Measurements from ENCODE around the gene CLEC3B. TPM values are rescaled to one million over a fixed set of nuclear protein-coding genes. Genes with fewer than 3 reads are reported as not detected.

Gene CLEC3B
- polyA plus RNA-seq, 2 of the 4 experiments (the other 2 are of a cell fraction), result not detected

- TF ChIP-seq CBX2 (IDR thresholded peaks at IDR 0.05; ENCODE audit: borderline replicate concordance, low read depth), result no peak
- no peak for TF ChIP-seq FOSB (CRISPR knock-in tag; IDR thresholded peaks at IDR 0.05)
- no peak for TF ChIP-seq ZC3H11A (IDR thresholded peaks at IDR 0.05)
Measured at GRCh38 chr3:45032113-45032512, 6.0 kb downstream of the CLEC3B start (continued).

- no peaks in the 10 kb centered on the region for H3K9me3 ChIP-seq
- ATAC-seq (no peak), FAIRE-seq (no peak), DNase-seq (ENCODE audit: low read depth in 1 of 2, low spot score in 1 of 2) (no peak)
- no peak overlapping the region for H3K27ac ChIP-seq
- TF ChIP-seq FOSB (CRISPR knock-in tag; IDR thresholded peaks at IDR 0.05) (no peak), CHD2 (IDR thresholded peaks at IDR 0.05; ENCODE audit: low read length, partially characterized antibody) (no peak), MAX (IDR thresholded peaks at IDR 0.05) (no peak)
- 46% methylated on average over 6 of the region's 6 CpGs for WGBS (ENCODE audit: missing lambda C conversion rate)
- no peak overlapping the region for H3K4me3 ChIP-seq
- H3K4me2 ChIP-seq, result no peak overlapping the region
- H3K4me1 ChIP-seq, result no peaks in the 10 kb centered on the region
- ChIA-PET CTCF (interaction anchor here (1.3 to 3.4 kb wide), 3 partner anchors 171 to 465 kb away, joined by 4 to 14 read pairs (median 4); no protein-coding TSS in a partner anchor), POLR2A (no interaction called here)
Measured at GRCh38 chr3:45033791-45034190, 7.7 kb downstream of the CLEC3B start.

- Histone ChIP-seq H3K4me2 (no peak overlapping the region), H3K4me1 (no peaks in the 10 kb centered on the region), H3K27ac (no peak overlapping the region), H3K4me3 (no peak overlapping the region), H3K9me3 (no peaks in the 10 kb centered on the region)
- ChIA-PET CTCF (interaction anchor here (1.9 to 3.4 kb wide), 2 partner anchors 176 to 464 kb away, joined by 4 to 14 read pairs; no protein-coding TSS in a partner anchor), POLR2A (no interaction called here)
- no peak for TF ChIP-seq EHF (CRISPR knock-in tag; IDR thresholded peaks at IDR 0.05)
- no peak for TF ChIP-seq FOSL2 (IDR thresholded peaks at IDR 0.05)
- TF ChIP-seq FOSL2 (CRISPR knock-in tag; IDR thresholded peaks at IDR 0.05), result no peak
- no peak for TF ChIP-seq EHMT2 (IDR thresholded peaks at IDR 0.05; ENCODE audit: low read depth)
- TF ChIP-seq POLR2AphosphoS2 (conservative IDR thresholded peaks at IDR 0.05; ENCODE audit: low read length), result no peak
- TF ChIP-seq POLR2A (IDR thresholded peaks at IDR 0.05; ENCODE audit: low read length), result no peak
- no peak for TF ChIP-seq CBX8 (IDR thresholded peaks at IDR 0.05)
- TF ChIP-seq MAX (IDR thresholded peaks at IDR 0.05), result no peak
- no peak for TF ChIP-seq MYC (IDR thresholded peaks at IDR 0.05; ENCODE audit: borderline replicate concordance, low read length)
- TF ChIP-seq ELK1 (IDR thresholded peaks at IDR 0.05; ENCODE audit: low read depth, low read length), result no peak
- no peak for FAIRE-seq
- 79% methylated on average over 2 of the region's 3 CpGs for WGBS (ENCODE audit: missing lambda C conversion rate)
- DNase-seq (ENCODE audit: low read depth in 1 of 2, low spot score in 1 of 2), result no peak
- ATAC-seq, result no peak
Measured at GRCh38 chr3:45034612-45035252, 8.6 kb downstream of the CLEC3B start.

GRCh38 chr3:45035441-45036301, 9.6 kb downstream of the CLEC3B start:
- H3K4me2 ChIP-seq, result no peak overlapping the region
- TF ChIP-seq TP53 (CRISPR knock-in tag; IDR thresholded peaks at IDR 0.05), result no peak
- TF ChIP-seq MAFK (IDR thresholded peaks at IDR 0.05; ENCODE audit: partially characterized antibody), result no peak
- TF ChIP-seq KDM1A (IDR thresholded peaks at IDR 0.05; ENCODE audit: low read depth), result no peak
- no peak for TF ChIP-seq EHMT2 (IDR thresholded peaks at IDR 0.05; ENCODE audit: low read depth)
- TF ChIP-seq EHF (CRISPR knock-in tag; IDR thresholded peaks at IDR 0.05), result no peak
- no peak for TF ChIP-seq BCL3 (IDR thresholded peaks at IDR 0.05)
- TF ChIP-seq SMC3 (IDR thresholded peaks at IDR 0.05), result no peak
- TF ChIP-seq E2F6 (IDR thresholded peaks at IDR 0.05; ENCODE audit: borderline replicate concordance, low read depth), result no peak
- TF ChIP-seq HOXA7 (CRISPR knock-in tag; IDR thresholded peaks at IDR 0.05), result no peak
- TF ChIP-seq FOXS1 (CRISPR knock-in tag; IDR thresholded peaks at IDR 0.05), result no peak
- no peak for TF ChIP-seq KDM5A (IDR thresholded peaks at IDR 0.05)
- no peak for TF ChIP-seq MAZ (IDR thresholded peaks at IDR 0.05; ENCODE audit: borderline replicate concordance, low read depth, low read length)
- TF ChIP-seq ATOH8 (CRISPR knock-in tag; IDR thresholded peaks at IDR 0.05; ENCODE audit: low read depth), result no peak
- no peaks in the 10 kb centered on the region for H3K9me3 ChIP-seq
- no peaks in the 10 kb centered on the region for H3K4me1 ChIP-seq
- DNase-seq (ENCODE audit: low read depth in 1 of 2, low spot score in 1 of 2), result no peak
- H3K4me3 ChIP-seq, result no peak overlapping the region
- no peak overlapping the region for H3K27ac ChIP-seq
- no peak for ATAC-seq
- 65% methylated on average over 24 of the region's 64 CpGs for WGBS (ENCODE audit: missing lambda C conversion rate)
- CTCF ChIA-PET, result interaction anchor here (1.0 to 16.3 kb wide), 6 partner anchors 175 to 474 kb away, joined by 3 to 339 read pairs (median 15); no protein-coding TSS in a partner anchor
- POLR2A ChIA-PET, result no interaction called here
- no peak for FAIRE-seq
